ENCODE data around the gene TBX15.

GRCh38 chr1:118948351-118948750 is 39.8 kb downstream of the TBX15 start:
- TF ChIP-seq POLR2AphosphoS5 (IDR thresholded peaks at IDR 0.05; ENCODE audit: low read depth, low read length) (no peak), POLR2A (IDR thresholded peaks at IDR 0.05; ENCODE audit: low read depth, low read length) (no peak), SPI1 (IDR thresholded peaks at IDR 0.05; ENCODE audit: low read depth, low read length) (no peak), TAF1 (IDR thresholded peaks at IDR 0.05; ENCODE audit: low read depth, low read length) (no peak)

All from GM12891 (cell line).